ENCODE measurements around the gene HNRNPA0.
A peak's percentile ranks its signal among the peaks of the same experiment; 100 is the strongest.
"Not testable (repeated sequence)": the region's sequence is repeated elsewhere in the genome, so short reads cannot be mapped to it uniquely, and the experiment has no call there.

Gene HNRNPA0

GRCh38 chr5:137754188-137754960, at the start of gene HNRNPA0:
HNRNPA0 (minus strand) TSS chr5:137754363; CDS start chr5:137754066, 297 bp downstream.
- DNase-seq = peak; percentile 97

GRCh38 chr5:137802282-137803210, 48.4 kb upstream of the HNRNPA0 start:
- DNase-seq = no peak

GRCh38 chr5:137800700-137801411, 46.7 kb upstream of the HNRNPA0 start:
- no peak for DNase-seq

GRCh38 chr5:137796279-137796678, 42.1 kb upstream of the HNRNPA0 start:
- DNase-seq = no peak

GRCh38 chr5:137794863-137795262, 40.7 kb upstream of the HNRNPA0 start:
- no peak for DNase-seq

GRCh38 chr5:137792303-137792702, 38.1 kb upstream of the HNRNPA0 start:
- DNase-seq = no peak

- no peak for DNase-seq
These were observed 37.6 kb upstream of the HNRNPA0 start for GRCh38 chr5:137791799-137792198.

GRCh38 chr5:137791387-137791786, 37.2 kb upstream of the HNRNPA0 start:
- DNase-seq = no peak

GRCh38 chr5:137788560-137788959, 34.4 kb upstream of the HNRNPA0 start:
- DNase-seq = not testable (repeated sequence)

- DNase-seq = no peak
These were observed 28.9 kb upstream of the HNRNPA0 start for GRCh38 chr5:137782984-137783536.

- DNase-seq = no peak
These were observed 27.9 kb upstream of the HNRNPA0 start for GRCh38 chr5:137782055-137782454.

GRCh38 chr5:137778772-137779564, 24.8 kb upstream of the HNRNPA0 start:
- peak; percentile 11 for DNase-seq

GRCh38 chr5:137767937-137768336, 13.8 kb upstream of the HNRNPA0 start:
- DNase-seq = not testable (repeated sequence)

GRCh38 chr5:137761566-137761965, 7.4 kb upstream of the HNRNPA0 start:
- no peak for DNase-seq

GRCh38 chr5:137760719-137761516, 6.8 kb upstream of the HNRNPA0 start:
- no peak for DNase-seq

GRCh38 chr5:137760294-137760693, 6.1 kb upstream of the HNRNPA0 start:
- no peak for DNase-seq

GRCh38 chr5:137758715-137759306, 4.6 kb upstream of the HNRNPA0 start:
- DNase-seq = peak; percentile 54

GRCh38 chr5:137758121-137758520, 4.0 kb upstream of the HNRNPA0 start:
- DNase-seq = no peak

- no peak for DNase-seq
These were observed 3.5 kb upstream of the HNRNPA0 start for GRCh38 chr5:137757634-137758033.

- no peak for DNase-seq
These were observed 999 bp upstream of the HNRNPA0 start for GRCh38 chr5:137754961-137755762.
